ENCODE data around the gene PTPRN2. TPM values are rescaled to one million over a fixed set of nuclear protein-coding genes. Genes with fewer than 3 reads are reported as not detected.

Gene PTPRN2
- total and polyA plus RNA-seq, 4 donors = 18.1 to 69.9 (median 50.4) TPM

- peaks cover 10% of the 10 kb centered on the region for H3K4me1 ChIP-seq (ENCODE audit: control insufficient read depth, insufficient read depth, low read length)
- WGBS (ENCODE audit: insufficient coverage) = 44% methylated on average over 12 of the region's 13 CpGs
- no peak overlapping the region for H3K27ac ChIP-seq (ENCODE audit: low read depth, low read length)
- no peak overlapping the region for H3K4me3 ChIP-seq (ENCODE audit: low read depth, low read length)
- H3K9me3 ChIP-seq (ENCODE audit: control insufficient read depth, insufficient read depth, low read length) = no peaks in the 10 kb centered on the region
- H3K27me3 ChIP-seq (ENCODE audit: control insufficient read depth, insufficient read depth, low read length) = no peaks in the 10 kb centered on the region
- H3K36me3 ChIP-seq (ENCODE audit: control insufficient read depth, insufficient read depth, low read length) = peaks cover 6% of the 10 kb centered on the region
- DNase-seq (ENCODE audit: low read depth in 4 of 6, low spot score in 6 of 6) = no peak
Observed at GRCh38 chr7:157830331-157830730, 757.3 kb downstream of the PTPRN2 start.

- H3K4me1 ChIP-seq (ENCODE audit: control insufficient read depth, insufficient read depth, low read length) = peaks cover 7% of the 10 kb centered on the region
- WGBS (ENCODE audit: insufficient coverage) = 90% methylated on average over 15 of the region's 15 CpGs
- no peak overlapping the region for H3K27ac ChIP-seq (ENCODE audit: low read depth, low read length)
- peaks cover 3% of the 10 kb centered on the region for H3K36me3 ChIP-seq (ENCODE audit: control insufficient read depth, insufficient read depth, low read length)
- no peak for DNase-seq (ENCODE audit: low read depth in 4 of 6, low spot score in 6 of 6)
- no peaks in the 10 kb centered on the region for H3K9me3 ChIP-seq (ENCODE audit: control insufficient read depth, insufficient read depth, low read length)
- H3K4me3 ChIP-seq (ENCODE audit: low read depth, low read length) = no peak overlapping the region
- no peaks in the 10 kb centered on the region for H3K27me3 ChIP-seq (ENCODE audit: control insufficient read depth, insufficient read depth, low read length)
Observed at GRCh38 chr7:157829491-157829890, 758.1 kb downstream of the PTPRN2 start.

DNA sequence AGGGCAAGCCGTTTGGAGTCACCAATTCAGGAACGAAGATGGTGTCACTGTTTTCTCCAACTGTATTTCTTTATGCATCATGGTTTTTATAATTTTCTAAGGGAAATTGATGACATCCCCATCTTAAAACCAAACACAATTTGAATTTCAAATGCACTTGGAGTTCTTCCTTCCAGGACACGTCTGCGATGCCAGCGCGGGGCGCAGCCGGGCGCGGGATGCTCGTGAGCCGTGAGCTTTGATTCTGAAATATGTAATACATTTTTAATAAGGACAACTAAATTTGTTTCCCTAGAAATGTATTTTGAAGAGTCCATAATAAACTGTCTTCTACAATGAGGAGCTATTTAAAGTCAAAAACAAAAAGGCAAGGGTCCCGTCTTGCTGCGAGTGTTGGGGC lies 758.7 kb downstream of the PTPRN2 start:
- Histone ChIP-seq H3K4me3 (ENCODE audit: low read depth, low read length) (no peak overlapping the region), H3K27me3 (ENCODE audit: control insufficient read depth, insufficient read depth, low read length) (no peaks in the 10 kb centered on the region), H3K27ac (ENCODE audit: low read depth, low read length) (no peak overlapping the region), H3K4me1 (ENCODE audit: control insufficient read depth, insufficient read depth, low read length) (peaks cover 5% of the 10 kb centered on the region), H3K9me3 (ENCODE audit: control insufficient read depth, insufficient read depth, low read length) (no peaks in the 10 kb centered on the region), H3K36me3 (ENCODE audit: control insufficient read depth, insufficient read depth, low read length) (peaks cover 2% of the 10 kb centered on the region)
- no peak for DNase-seq (ENCODE audit: low read depth in 4 of 6, low spot score in 6 of 6)
- 100% methylated on average over 2 of the region's 14 CpGs for WGBS (ENCODE audit: insufficient coverage)

- no peak for DNase-seq (ENCODE audit: low read depth in 4 of 6, low spot score in 6 of 6)
- Histone ChIP-seq H3K4me3 (ENCODE audit: low read depth, low read length) (no peak overlapping the region), H3K27me3 (ENCODE audit: control insufficient read depth, insufficient read depth, low read length) (no peaks in the 10 kb centered on the region), H3K9me3 (ENCODE audit: control insufficient read depth, insufficient read depth, low read length) (no peaks in the 10 kb centered on the region), H3K4me1 (ENCODE audit: control insufficient read depth, insufficient read depth, low read length) (peaks cover 5% of the 10 kb centered on the region), H3K27ac (ENCODE audit: low read depth, low read length) (no peak overlapping the region), H3K36me3 (ENCODE audit: control insufficient read depth, insufficient read depth, low read length) (peaks cover 2% of the 10 kb centered on the region)
- WGBS (ENCODE audit: insufficient coverage) = 96% methylated on average over 12 of the region's 13 CpGs
Observed at GRCh38 chr7:157828190-157828589, 759.4 kb downstream of the PTPRN2 start.

DNA sequence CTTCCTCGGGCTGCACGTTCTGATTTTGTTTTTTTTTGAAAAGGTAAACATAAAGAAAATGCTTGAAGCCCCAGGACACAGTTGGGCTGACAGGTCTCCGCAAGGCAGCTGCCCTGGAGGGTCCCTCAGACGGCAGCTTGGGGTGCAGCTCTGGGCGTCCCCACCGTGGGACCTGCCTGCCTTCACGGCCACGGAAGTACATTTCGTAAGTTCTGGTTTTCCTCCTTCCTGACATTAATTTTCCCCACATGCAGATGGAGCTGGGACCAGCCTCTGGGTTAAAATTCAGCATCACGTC lies 759.8 kb downstream of the PTPRN2 start:
- Histone ChIP-seq H3K27me3 (ENCODE audit: control insufficient read depth, insufficient read depth, low read length) (no peaks in the 10 kb centered on the region), H3K9me3 (ENCODE audit: control insufficient read depth, insufficient read depth, low read length) (no peaks in the 10 kb centered on the region)
- 84% methylated on average over 5 of the region's 10 CpGs for WGBS (ENCODE audit: insufficient coverage)

DNA sequence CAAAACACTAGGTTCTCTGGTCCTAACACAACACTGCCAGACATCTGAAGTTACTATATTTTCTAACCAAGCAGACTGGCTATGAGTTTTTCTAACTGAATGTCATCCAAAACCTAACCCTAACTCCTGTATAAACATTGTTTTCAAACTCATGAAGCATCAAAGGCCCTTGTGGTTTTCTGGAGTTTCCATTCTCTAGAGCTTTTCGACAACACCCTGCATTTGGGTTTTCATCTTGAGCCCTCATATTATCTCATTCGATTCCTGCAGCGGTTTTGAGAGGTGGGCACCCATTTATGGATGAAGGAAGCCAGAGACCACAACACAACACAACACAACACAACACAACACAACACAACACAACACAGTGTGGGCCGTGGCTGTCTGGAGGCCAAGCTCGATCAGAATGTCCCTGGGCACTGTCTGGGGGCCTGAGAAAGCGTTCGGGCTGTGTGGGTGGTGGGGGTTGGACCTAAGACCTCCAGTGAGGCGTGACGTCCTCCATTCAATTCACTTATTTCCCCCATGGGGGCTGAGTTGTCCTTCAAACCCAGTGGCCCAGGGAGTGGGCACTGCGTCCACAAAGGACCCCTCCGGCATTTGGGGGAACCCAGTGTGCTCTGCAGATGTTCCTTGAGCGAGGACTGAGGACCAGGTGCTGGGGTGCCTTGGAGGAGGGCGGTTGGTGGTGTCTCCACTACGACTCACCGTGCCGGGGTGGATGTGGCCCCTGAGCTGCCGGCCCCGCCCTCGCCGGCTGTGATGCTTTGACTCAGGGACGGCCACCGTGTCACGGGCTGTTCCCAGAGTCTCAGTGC lies 760.4 kb downstream of the PTPRN2 start:
- Histone ChIP-seq H3K4me1 (ENCODE audit: control insufficient read depth, insufficient read depth, low read length) (peaks cover 5% of the 10 kb centered on the region), H3K9me3 (ENCODE audit: control insufficient read depth, insufficient read depth, low read length) (no peaks in the 10 kb centered on the region), H3K36me3 (ENCODE audit: control insufficient read depth, insufficient read depth, low read length) (peaks cover 2% of the 10 kb centered on the region), H3K4me3 (ENCODE audit: low read depth, low read length) (no peak overlapping the region), H3K27ac (ENCODE audit: low read depth, low read length) (no peak overlapping the region), H3K27me3 (ENCODE audit: control insufficient read depth, insufficient read depth, low read length) (no peaks in the 10 kb centered on the region)
- WGBS (ENCODE audit: insufficient coverage) = 93% methylated on average over 16 of the region's 23 CpGs
- no peak for DNase-seq (ENCODE audit: low read depth in 4 of 6, low spot score in 6 of 6)

More for the DNA sequence above, 759.8 kb downstream of the PTPRN2 start:
- H3K27ac ChIP-seq (ENCODE audit: low read depth, low read length) = no peak overlapping the region
- DNase-seq (ENCODE audit: low read depth in 4 of 6, low spot score in 6 of 6) = no peak
- H3K4me1 ChIP-seq (ENCODE audit: control insufficient read depth, insufficient read depth, low read length) = peaks cover 5% of the 10 kb centered on the region
- peaks cover 2% of the 10 kb centered on the region for H3K36me3 ChIP-seq (ENCODE audit: control insufficient read depth, insufficient read depth, low read length)
- no peak overlapping the region for H3K4me3 ChIP-seq (ENCODE audit: low read depth, low read length)

DNA sequence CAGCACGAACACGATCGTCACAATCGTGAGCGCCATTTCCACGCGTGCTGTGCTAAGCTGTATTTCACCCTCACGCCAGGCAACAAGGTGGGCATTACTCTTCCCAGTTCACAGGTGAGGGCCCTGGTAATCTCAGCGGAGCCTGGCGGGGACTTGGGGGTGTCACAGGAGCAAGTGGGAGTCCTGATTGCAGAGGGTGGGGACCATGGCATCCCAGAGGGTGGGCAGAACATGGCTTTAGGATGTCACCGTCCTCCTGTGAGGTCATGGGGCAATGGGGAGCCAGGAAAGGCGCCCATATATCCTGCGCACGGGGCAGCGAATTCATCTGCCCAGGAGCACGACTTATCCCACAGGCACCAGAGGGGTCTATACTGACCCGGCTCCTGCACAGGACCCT lies 761.1 kb downstream of the PTPRN2 start:
- WGBS (ENCODE audit: insufficient coverage) = 94% methylated on average over 17 of the region's 17 CpGs
- H3K27me3 ChIP-seq (ENCODE audit: control insufficient read depth, insufficient read depth, low read length) = no peaks in the 10 kb centered on the region
- no peak for DNase-seq (ENCODE audit: low read depth in 4 of 6, low spot score in 6 of 6)
- no peaks in the 10 kb centered on the region for H3K4me1 ChIP-seq (ENCODE audit: control insufficient read depth, insufficient read depth, low read length)
- no peak overlapping the region for H3K27ac ChIP-seq (ENCODE audit: low read depth, low read length)
- H3K4me3 ChIP-seq (ENCODE audit: low read depth, low read length) = no peak overlapping the region
- no peaks in the 10 kb centered on the region for H3K9me3 ChIP-seq (ENCODE audit: control insufficient read depth, insufficient read depth, low read length)
- H3K36me3 ChIP-seq (ENCODE audit: control insufficient read depth, insufficient read depth, low read length) = peaks cover 2% of the 10 kb centered on the region

DNA sequence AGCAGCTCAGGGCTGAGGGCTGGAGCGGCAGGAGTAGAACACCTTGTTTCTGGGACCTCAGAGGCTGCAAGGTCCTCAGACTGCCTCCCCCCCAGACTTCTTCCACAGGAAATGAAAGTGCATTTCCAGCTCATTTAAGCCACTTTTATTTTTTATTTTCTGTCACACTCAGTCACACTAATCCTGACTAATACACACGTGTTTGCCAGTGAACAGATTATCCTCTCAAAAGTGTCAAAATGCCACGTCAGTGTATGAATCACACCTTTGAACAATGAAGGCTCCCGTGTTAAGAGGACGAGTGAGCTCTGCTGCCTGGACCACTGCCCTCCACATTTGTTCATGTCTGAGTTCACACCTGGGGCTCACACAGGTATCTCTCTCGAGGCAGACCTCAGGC lies 762.3 kb downstream of the PTPRN2 start:
- Histone ChIP-seq H3K27ac (ENCODE audit: low read depth, low read length) (no peak overlapping the region), H3K9me3 (ENCODE audit: control insufficient read depth, insufficient read depth, low read length) (no peaks in the 10 kb centered on the region), H3K36me3 (ENCODE audit: control insufficient read depth, insufficient read depth, low read length) (peaks cover 2% of the 10 kb centered on the region), H3K4me1 (ENCODE audit: control insufficient read depth, insufficient read depth, low read length) (no peaks in the 10 kb centered on the region), H3K27me3 (ENCODE audit: control insufficient read depth, insufficient read depth, low read length) (no peaks in the 10 kb centered on the region), H3K4me3 (ENCODE audit: low read depth, low read length) (no peak overlapping the region)
- 88% methylated on average over 6 of the region's 6 CpGs for WGBS (ENCODE audit: insufficient coverage)
- no peak for DNase-seq (ENCODE audit: low read depth in 4 of 6, low spot score in 6 of 6)

DNA sequence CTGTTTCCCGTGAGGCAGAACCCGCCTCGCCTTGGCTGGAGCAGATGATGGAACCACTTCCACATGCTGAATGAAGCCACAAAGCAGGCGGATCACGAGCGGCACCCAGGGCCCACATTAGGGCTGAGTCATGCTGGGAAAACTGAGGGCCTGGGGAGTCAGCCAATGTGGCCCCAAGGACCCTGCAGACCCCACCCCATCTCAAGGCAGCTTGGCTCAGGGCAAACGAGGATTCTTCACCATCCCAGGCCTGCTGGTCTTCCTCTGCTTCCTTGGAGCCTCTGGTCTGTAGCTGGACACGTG lies 762.9 kb downstream of the PTPRN2 start:
- H3K4me3 ChIP-seq (ENCODE audit: low read depth, low read length) = no peak overlapping the region
- WGBS (ENCODE audit: insufficient coverage) = 95% methylated on average over 7 of the region's 8 CpGs
- DNase-seq (ENCODE audit: low read depth in 4 of 6, low spot score in 6 of 6) = no peak
- H3K27ac ChIP-seq (ENCODE audit: low read depth, low read length) = no peak overlapping the region
- H3K27me3 ChIP-seq (ENCODE audit: control insufficient read depth, insufficient read depth, low read length) = no peaks in the 10 kb centered on the region
- H3K9me3 ChIP-seq (ENCODE audit: control insufficient read depth, insufficient read depth, low read length) = no peaks in the 10 kb centered on the region
- H3K4me1 ChIP-seq (ENCODE audit: control insufficient read depth, insufficient read depth, low read length) = no peaks in the 10 kb centered on the region
- H3K36me3 ChIP-seq (ENCODE audit: control insufficient read depth, insufficient read depth, low read length) = peaks cover 2% of the 10 kb centered on the region

GRCh38 chr7:157824011-157824818 lies 763.4 kb downstream of the PTPRN2 start:
- DNase-seq (ENCODE audit: low read depth in 4 of 6, low spot score in 6 of 6) = no peak
- Histone ChIP-seq H3K36me3 (ENCODE audit: control insufficient read depth, insufficient read depth, low read length) (peaks cover 2% of the 10 kb centered on the region), H3K4me1 (ENCODE audit: control insufficient read depth, insufficient read depth, low read length) (peaks cover under 1% of the 10 kb centered on the region), H3K27me3 (ENCODE audit: control insufficient read depth, insufficient read depth, low read length) (no peaks in the 10 kb centered on the region), H3K9me3 (ENCODE audit: control insufficient read depth, insufficient read depth, low read length) (no peaks in the 10 kb centered on the region), H3K27ac (ENCODE audit: low read depth, low read length) (no peak overlapping the region), H3K4me3 (ENCODE audit: low read depth, low read length) (no peak overlapping the region)
- 93% methylated on average over 18 of the region's 18 CpGs for WGBS (ENCODE audit: insufficient coverage)
